CD4-positive, alpha-beta T cell treated with Interleukin-4 for 1 hour (primary cell): Measurements from ENCODE around the gene CACNA1B.
"Not testable (repeated sequence)": the region's sequence is repeated elsewhere in the genome, so short reads cannot be mapped to it uniquely, and the experiment has no call there.

Experiments
- DNase-seq, 2 donors: peaks; one replicate each; pipeline ENCODE4 v3.0.0-alpha.2; 2020 to 2022

Gene CACNA1B

DNA sequence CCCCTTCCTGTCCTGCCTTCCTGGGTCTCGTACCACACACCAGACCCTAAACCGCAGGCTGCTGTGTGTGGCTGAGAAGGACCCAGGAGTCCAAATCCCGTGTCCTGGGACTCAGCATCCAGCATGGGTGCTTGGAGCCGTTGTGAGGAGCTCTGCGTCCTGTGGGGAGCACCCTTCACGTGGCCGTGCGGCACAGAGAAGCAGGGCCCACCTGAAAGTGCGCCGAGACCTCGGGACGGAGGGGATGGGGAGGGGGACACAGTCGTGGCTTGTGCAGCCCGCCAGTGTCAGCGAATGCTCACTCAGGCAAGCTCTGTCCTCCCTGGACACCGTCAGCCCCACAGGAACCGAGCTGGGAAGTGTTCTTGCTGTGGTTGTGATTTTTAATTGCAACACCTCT lies 244.6 kb downstream of the CACNA1B start:
- DNase-seq: no peak

DNA sequence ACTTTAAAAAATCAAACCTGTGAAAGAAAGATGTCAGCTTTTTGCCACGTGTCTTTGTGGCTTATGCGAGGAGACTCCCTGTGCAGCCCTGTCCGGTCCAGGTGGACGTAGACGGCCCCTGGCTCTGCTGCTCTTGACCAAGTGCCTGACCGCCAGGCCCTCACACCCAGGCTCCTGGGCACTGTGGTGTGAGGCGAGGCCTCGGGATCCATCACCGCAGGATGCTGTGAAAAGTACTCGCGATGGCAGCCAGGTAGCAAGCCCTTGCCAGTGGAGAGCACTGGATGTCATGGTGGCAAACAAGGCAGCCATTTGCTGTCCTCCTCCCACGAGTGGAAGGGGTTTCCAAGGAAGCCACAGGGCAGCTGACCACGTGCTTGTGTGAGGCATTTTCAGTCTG lies 245.1 kb downstream of the CACNA1B start:
- no peak for DNase-seq

DNA sequence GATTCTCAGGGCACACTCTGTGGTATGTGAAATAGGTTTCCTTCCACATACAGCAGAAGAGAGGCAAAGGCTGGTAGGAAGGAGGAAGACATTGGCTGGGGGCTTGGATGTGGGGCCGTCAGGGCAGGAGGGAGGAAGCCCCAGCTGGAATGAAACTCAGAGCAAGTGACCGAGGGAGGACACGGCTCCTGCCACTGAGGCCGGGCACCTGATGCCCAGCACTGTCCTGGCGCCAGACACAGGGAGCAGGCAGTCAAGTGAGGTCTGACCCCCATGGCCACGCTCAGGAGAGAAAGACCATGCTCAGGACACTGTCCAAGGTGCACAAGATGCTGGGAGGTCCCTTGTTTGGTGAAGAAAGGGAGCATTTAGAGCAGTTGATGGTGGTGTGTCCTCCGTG lies 245.5 kb downstream of the CACNA1B start:
- DNase-seq: no peak

DNA sequence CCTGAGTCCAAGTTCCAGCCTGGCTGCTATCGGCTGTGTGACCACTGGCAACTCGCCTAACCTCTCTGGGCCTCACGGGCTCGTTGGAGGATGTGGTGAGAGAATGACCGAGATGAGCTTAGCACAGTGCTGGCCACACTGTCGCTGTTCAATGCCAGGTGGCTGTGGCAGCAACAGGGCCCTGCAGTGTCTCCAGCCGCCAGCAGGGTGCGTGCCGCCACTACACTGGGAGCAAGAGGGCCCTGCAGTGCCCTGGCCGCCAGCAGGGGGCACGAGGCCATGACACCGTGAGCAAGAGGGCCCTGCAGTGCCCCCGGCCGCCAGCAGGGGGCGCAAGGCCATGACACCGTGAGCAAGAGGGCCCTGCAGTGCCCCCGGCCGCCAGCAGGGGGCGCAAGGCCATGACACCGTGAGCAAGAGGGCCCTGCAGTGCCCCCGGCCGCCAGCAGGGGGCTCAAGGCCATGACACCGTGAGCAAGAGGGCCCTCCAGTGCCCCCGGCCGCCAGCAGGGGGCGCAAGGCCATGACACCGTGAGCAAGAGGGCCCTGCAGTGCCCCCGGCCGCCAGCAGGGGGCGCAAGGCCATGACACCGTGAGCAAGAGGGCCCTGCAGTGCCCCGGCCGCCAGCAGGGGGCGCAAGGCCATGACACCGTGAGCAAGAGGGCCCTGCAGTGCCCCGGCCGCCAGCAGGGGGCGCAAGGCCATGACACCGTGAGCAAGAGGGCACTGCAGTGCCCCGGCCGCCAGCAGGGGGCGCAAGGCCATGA lies 248.7 kb downstream of the CACNA1B start:
- DNase-seq: peak; percentile 45 to 48

DNA sequence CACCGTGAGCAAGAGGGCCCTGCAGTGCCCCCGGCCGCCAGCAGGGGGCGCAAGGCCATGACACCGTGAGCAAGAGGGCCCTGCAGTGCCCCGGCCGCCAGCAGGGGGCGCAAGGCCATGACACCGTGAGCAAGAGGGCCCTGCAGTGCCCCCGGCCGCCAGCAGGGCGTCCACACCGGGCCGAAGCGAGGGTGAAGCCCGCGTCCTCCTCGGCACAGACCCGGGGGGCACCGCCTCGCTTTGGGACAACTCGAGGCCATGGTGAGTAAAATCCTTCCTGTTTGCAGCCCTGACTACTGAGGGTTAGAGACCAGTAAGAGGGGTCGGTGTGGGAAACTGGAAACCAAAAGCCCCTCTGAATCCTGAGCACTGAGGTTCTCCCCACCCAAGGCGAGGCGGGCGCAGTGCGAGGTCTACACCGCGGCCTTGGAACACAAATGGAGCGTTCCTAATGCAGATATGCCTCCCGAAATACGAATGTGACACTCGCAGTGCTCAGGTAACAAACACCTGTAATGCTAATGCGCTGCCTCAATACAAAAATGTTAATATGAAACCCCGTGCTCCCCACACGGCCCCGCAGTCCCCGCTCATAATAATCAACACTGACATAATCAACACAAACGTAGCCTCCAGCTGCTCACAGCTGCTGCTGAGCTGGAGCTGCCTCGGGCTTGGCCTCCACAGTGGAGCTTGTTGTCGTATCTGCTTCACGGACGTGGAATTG lies 249.4 kb downstream of the CACNA1B start:
- DNase-seq: peak in 1 of 2 donors; percentile 20

DNA sequence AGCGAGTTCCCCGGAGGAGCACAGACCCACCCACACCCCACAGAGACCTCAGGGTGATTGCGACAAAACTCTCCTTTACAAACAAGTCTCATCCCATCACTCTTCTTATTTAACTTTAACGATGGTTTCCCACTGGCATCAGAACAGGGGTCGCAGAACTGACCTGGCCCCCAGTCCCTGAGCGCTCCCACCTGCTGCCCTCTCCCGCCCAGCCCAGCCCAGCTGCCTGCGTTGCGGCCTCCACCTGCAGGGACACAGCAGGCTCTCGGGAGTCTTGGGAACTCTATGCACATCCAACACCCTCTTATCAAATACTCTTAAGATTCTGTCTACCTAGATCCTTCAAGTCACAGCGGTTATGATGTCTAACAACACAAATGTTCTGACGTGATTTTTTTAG lies 250.4 kb downstream of the CACNA1B start:
- DNase-seq: not testable (repeated sequence)

DNA sequence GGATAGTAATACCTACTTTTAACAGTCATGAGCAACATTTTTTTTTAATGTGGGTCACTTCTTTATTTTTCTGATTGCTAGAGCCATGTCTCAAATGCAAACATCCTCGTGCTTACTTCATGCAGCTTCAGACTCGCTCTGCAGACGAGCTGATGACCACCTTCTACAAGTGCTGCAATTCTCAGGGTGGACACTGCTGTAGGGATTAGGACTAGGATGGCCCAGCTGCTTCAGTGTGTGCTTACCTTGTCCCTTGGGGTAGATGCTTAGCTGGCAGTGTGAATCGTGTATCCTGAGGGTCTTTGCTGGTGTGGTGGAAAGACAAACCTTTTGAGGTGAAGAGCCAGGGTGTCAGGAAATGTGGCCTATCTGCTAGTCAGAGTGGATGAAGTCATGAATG lies 251.7 kb downstream of the CACNA1B start:
- DNase-seq: not testable (repeated sequence)

DNA sequence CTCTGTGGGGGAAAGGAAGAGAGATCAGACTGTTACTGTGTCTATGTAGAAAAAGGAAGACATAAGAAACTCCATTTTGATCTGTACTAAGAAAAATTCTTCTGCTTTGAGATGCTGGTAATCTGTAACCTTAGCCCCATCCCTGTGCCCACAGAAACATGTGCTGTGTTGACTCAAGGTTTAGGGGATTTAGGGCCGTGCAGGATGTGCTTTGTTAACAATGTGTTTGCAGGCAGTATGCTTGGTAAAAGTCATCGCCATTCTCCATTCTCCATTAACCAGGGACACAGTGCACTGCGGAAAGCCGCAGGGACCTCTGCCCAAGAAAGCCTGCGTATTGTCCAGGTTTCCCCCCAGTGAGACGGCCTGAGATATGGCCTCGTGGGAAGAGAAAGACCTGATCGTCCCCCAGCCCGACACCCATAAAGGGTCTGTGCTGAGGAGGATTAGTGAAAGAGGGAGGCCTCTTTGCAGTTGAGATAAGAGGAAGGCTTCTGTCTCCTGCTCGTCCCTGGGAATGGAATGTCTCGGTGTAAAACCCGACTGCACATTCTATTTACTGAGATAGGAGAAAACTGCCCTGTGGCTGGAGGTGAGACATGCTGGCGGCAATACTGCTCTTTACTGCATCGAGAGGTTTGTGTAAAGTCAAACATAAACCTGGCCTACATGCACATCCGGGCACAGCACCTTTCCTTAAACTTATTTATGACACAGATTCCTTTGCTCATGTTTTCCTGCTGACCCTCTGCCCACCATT lies 255.5 kb downstream of the CACNA1B start:
- DNase-seq: not testable (repeated sequence)

DNA sequence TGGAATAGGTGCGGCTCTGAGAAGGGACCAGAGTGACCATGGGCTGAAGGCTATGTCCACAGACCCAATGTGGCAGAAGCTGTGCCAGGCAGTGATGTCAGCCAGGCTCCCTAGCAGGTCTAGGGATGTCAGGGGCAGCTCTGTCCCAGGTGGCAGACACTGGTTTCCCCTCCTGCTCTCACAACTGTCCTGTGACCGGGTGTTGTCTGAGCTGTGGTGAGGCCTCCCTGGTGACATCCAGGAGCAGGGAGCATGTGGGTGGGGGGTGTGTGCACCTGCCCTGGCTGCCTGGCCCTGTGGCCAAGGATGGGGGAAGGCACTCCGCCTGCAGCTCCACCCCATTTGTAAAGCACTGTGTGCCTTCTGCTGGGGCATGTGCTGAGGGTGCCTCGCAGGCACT lies 257.0 kb downstream of the CACNA1B start:
- DNase-seq: not testable (repeated sequence)

DNA sequence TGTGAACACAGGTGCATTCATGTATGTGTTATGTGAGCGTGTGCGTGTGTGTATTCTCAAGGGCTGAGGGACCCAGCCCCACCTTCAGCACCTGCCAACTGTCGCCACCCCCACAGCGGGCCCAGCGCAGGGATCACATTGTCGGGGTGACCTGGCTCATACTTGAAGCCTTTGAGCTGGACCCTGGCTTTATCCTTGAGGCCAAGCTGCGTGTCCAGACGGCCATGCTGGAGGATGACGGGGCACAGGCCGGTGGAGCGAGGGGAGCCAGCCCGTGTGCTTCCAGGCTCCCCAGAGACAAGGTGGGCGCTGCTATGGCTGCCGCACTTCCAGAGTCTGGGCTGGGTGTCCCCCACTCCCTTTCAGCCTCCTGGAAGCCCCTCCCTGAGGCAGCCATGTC lies 261.5 kb downstream of the CACNA1B start:
- not testable (repeated sequence) for DNase-seq

DNA sequence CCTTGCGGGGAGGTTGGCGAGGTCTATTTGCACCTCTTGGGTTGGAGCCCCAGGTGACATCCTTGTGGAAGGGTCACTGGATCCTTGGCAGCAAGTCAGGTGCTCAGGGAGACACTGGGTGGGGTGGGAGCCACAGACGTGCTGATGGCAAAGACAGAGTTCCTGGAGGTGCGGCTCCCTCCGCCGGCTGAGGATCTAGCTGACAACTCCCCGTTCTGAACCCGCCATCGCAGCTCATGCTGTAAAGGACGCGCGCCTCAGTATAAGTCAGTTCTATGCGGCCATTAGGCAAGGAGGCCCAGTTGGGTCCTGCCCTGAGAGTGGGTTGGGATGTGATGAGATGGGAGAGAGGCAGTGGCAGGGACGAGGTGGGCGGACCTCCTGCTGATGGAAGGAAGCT lies 263.4 kb downstream of the CACNA1B start:
- DNase-seq: not testable (repeated sequence)

DNA sequence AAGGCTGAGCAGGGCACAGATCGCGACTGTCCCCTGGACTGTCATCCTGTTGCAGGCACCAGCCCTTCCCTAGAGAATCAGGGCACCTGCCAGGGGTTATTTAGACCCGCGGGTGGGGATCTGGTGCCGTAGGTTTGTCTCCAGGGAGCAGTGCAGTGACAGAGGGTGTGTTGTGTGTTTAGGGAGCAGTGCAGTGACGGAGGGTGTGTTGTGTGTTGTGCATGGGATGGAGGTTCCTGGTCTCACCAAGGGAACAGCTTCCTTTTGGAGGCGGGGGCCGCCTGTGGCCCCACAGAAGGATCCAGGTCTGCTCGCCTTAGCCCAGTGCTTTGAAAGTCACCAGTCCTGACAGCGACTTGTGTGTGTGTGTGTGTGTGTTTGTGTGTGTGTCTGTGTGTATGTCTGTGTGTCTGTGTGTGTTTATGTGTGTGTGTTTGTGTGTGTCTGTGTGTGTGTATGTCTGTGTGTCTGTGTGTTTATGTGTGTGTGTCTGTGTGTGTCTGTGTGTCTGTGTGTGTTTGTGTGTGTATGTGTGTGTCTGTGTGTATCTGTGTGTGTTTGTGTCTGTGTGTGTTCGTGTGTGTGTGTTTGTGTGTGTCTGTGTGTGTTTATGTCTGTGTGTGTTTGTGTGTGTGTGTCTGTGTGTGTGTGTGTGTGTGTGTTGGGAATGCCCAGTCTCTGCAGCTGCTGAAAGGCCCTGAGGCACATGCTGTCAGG lies 265.1 kb downstream of the CACNA1B start:
- not testable (repeated sequence) for DNase-seq

DNA sequence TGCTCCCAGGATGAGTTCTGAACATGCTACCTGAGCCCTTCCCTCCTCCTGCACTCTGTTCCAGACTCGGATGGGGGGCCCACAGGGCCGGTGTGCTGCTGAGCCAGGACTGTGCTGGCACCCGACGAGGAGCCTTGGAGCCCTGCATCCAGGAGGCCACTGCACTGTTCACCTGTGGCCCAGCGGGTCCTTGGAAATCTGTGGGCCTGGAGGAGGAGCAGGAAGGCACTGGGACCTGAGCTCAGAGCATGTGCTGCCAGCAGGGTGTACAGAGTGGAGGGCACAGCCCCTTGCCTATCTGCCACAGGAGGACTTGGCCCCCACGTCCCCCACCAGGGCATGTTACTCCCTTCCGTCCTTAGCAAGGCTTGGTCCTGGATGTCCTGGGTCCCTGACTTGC lies 265.9 kb downstream of the CACNA1B start:
- DNase-seq: not testable (repeated sequence)

DNA sequence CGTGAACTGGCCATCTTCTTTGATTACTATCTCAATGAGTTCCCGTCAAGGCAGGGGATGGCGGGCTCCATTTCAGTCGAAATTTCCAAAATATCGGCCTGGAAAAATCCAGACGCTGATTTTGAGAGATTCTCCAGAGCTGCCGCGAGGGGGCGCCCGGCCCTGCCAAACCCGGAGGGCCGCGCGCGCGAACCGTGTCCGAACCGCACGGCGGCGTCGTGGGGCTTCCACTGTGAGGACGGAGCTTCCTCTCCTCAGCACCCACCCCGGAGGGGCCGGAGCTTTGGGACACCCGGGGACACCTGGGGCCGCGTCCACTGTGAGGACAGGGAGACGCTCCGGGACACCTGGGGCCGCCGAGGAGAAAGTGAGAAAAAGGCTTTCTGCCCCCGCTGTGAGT lies 270.0 kb downstream of the CACNA1B start:
- peak; percentile 11 to 28 for DNase-seq

DNA sequence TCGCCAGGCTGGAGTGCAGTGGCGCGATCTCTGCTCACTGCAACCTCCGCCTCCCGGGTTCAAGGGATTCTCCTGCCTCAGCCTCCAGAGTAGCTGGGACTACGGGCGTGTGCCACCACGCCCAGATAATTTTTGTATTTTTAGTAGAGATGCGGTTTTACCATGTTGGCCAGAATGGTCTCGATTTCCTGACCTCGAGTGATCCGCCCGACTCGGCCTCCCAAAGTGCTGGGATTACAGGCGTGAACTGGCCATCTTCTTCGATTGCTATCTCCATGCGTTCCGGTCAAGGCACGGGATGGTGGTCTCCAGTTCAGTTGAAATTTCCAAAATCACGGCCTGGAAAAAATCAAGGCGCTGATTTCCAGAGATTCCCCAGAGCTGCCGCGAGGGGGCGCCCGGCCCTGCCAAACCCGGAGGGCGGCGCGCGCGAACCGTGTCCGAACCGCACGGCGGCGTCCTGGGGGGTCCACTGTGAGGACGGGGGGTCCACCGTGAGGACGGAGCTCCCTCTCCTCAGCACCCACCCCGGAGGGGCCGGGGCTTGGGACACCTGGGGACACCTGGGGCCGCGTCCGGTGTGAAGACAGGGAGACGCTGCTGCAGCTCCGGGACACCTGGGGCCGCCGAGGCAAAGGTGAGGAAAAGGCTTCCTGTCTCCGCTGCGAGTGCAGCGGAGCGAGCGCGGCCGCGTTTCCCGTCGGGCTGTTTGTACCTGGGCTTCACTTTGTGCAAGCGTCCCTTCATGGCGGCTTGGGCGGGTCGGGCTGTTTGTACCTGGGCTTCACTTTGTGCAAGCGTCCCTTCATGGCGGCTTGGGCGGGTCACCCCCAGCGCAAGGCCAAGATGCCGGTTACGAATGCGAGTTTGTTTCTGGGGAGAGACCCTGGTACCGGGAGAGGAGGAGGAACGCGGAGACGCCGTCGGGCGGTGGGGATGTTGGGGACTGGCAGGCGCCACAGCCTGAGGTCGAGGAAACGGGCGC lies 272.4 kb downstream of the CACNA1B start:
- DNase-seq: peak; percentile 25 to 37

DNA sequence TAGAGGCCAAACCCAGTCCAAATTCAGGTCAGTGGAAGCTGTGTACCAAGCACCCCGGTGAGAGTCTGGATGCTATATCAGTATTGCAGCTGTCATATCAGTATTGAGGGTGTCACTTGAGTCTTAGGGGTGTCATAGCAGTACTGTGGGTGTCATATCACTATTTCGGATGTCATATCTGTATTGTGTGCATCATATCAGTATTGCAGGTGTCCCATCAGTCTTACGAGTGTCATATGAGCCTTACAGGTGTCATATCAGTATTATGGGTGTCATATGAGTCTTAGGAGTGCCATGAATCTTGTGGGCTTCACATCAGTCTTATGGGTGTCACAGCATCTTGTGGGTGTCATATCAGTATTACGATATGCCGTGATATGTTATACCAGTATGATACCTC lies 278.2 kb downstream of the CACNA1B start:
- not testable (repeated sequence) for DNase-seq

DNA sequence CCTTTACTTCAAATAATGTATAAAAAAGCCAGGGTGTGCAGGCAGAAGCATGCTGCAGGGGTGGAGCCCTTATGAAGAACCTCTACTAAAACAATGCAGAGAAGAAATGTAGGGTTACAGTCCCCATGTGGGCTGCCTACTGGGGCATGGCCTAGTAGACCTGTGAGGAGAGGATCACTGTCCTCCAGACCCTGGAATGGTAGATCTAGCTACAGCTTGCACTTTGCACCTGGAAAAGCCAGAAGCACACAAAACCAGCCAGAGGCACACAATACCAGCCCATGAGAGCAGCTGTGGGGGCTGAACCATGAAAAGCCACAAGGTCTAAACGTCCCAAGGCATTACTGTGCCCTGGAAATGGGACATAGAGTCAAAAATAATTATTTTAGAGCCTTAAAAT lies 289.2 kb downstream of the CACNA1B start:
- DNase-seq: not testable (repeated sequence)
